ENCODE data around the gene CLEC18B.
"Not testable (repeated sequence)": the region's sequence is repeated elsewhere in the genome, so short reads cannot be mapped to it uniquely, and the experiment has no call there.

Gene CLEC18B

GRCh38 chr16:74368002-74368911 is 53.0 kb downstream of the CLEC18B start:
- peak overlapping the region; percentile 74 for H3K27ac ChIP-seq
- 0 out of 2 replicates have a peak, but pooled peaks have one; percentile 6 for TF ChIP-seq ZFX (IDR thresholded peaks at IDR 0.05)

- H3K27ac ChIP-seq, result peak overlapping the region; percentile 74
Measured at GRCh38 chr16:74367469-74368001, 53.7 kb downstream of the CLEC18B start.

GRCh38 chr16:74361646-74362610 is 59.4 kb downstream of the CLEC18B start:
- H3K27ac ChIP-seq, result not testable (repeated sequence)

More at GRCh38 chr16:74367469-74368001, 53.7 kb downstream of the CLEC18B start:
- TF ChIP-seq ZFX (IDR thresholded peaks at IDR 0.05), result peak; percentile 36; the same call in 1 of the 2 replicates

All from C4-2B (cell line).